Lung microvascular endothelial cell (primary cell): Measurements from ENCODE around the gene FOXRED2. TPM values are rescaled to one million over a fixed set of nuclear protein-coding genes. Genes with fewer than 3 reads are reported as not detected.
A peak's percentile ranks its signal among the peaks of the same experiment; 100 is the strongest.
"Not testable (repeated sequence)": the region's sequence is repeated elsewhere in the genome, so short reads cannot be mapped to it uniquely, and the experiment has no call there.

Experiments
- DNase-seq, 2 donors: peaks; one replicate each; pipeline versions ENCODE4 v3.0.0 to v3.0.0-alpha.2; 2010; ENCODE audit warnings: low read depth in 2 of 2
- total RNA-seq: library from RNA; depleted of rRNA; stranded (reverse); fragments of >200 nt; gene quantifications from 2 replicates; pipeline ENCODE4 v1.2.1, GENCODE V29; 2014

FOXRED2 gene
- total RNA-seq, result 3.1 and 3.4 TPM in 2 replicates

DNA sequence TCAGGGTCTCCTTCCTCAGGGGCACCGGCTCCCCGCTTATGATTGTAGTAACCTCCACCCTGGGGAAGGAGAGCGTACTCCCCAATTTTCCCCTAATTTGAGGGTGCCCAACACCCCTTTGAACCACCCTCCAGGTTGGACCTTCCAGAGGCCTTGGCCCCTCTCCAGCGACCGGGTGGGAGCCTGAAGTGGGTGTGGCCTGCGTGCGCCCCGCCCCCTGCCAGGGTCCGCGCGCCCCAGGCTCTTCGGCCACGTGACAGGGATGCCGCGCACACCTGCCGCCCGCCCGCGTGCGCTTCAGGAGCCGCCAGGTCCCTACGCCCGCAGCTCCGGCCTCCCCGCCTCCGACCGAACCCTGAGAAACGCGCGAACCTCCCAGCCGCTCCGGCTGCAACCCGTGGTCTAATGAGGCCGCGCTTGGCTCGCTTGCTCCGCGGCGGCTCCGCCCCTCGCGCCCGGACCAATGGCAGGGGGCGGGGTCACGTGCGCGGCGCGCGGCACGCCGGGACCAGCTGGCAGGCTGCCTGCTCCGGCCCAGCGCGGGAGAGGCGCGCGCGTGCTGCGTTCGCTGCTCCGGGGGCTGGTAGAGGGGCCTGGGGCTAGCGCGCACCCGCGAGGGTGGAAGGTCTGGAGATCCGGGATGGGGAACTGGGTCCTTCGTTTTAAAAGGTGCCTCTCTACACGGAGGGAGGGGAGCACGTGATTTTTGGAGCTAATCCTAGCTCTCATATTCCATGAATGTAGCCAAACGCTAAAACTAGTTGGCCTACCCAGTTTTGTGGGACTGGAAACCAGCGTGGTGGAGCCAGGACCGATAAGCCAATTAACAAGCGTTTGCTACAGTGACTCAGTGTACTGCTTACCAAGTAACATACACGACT is at the start of gene FOXRED2:
Gene FOXRED2, minus strand, starts transcription at position 404 of the 881 bp plus-strand sequence. CDS start 618 bp downstream, outside the sequence.
- peak; percentile 85 to 92 for DNase-seq

DNA sequence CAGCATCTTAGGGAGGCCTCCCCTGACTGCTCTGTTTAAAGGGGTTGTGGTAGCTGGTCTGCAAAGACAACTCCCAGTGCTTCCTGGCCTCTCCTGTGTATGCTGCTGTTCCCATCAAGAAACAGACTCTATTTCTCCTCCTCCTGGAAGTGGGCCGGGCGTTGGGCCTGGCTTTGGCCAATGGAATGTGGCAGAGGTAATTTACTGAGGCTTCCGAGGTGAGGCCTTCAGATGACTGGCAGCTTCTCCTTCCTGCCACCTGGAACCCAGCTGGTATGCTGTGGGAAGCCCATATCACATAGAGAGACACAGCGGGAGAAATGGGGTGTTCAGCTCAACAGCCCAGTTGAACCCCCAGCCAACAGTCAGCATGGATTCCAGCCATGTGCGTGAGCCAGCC is 47.3 kb upstream of the FOXRED2 start:
- DNase-seq, result no peak

DNA sequence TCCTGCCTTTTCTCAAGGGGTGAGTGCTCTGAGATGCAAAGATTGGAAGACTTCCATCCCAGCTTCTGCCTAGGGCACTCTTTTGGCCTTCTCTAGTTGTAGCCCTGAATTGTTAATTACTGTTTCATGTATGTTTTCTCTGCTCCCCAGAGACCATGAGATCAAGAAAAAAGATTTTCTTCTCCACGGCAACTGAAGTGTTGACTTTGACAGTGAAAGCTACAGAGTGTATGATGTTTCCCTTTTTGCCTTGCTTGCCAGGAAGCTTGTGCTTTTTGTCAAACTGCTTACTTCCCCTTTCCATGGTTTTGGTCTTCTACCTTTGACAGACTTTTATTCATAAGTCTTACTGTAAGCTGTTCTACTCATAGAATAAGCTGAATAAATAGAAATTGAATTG is 45.4 kb upstream of the FOXRED2 start:
- DNase-seq, result no peak

DNA sequence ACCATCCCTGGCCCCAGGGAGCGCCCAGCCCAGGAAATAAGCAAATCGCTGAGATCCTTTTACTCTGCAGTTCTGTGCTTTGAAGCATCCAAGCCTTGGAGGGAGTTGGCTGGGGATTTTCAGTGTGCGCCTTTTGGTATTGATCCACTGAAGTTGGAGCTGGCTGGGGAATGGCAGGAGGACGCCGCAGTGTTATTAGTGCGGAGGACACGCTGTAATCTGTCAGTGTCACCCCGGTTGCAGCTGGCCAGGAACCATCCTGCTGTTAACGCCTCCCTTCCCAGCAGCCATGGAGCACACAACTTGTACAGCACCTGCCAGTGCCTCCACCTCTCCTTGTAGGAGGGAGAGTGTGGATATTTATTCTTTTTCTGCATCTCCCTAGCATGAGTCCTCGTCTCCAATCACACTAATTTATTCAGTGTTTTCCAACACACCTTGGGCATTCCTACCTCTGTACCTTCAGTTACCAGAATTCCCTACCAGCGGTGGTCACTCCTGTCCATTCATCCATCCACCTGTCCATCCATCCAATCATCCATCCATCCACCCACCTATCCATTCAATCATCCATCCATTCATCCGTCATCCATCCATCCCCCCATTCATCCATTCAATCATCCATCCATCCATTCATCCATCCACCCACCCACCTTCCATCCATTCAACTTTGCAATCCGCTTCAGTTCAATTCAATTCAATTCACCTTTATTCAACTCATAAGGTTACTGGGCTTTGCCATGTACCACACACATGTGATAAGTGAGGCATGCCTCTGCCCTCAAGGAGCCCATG is 44.1 kb upstream of the FOXRED2 start:
- no peak for DNase-seq

DNA sequence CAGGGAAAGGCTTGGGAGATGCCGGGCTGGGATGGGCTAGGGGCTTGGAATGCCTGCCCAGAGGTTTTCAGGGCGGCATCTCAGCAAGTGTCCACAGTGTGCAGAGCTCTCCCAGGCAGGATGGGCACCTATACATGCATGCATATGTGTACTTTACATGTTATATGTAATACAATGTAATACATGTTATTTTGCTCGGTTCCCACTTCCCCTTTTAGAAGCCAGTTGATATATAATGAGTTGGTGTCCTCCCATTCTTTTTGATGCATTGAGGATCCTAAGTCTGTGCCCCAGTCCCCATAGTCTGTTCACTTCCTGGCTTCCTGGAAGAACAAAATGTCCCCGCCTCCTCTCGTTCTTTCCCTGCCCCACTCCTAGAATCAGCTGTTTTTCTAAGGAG is 42.2 kb upstream of the FOXRED2 start:
- DNase-seq, result no peak

DNA sequence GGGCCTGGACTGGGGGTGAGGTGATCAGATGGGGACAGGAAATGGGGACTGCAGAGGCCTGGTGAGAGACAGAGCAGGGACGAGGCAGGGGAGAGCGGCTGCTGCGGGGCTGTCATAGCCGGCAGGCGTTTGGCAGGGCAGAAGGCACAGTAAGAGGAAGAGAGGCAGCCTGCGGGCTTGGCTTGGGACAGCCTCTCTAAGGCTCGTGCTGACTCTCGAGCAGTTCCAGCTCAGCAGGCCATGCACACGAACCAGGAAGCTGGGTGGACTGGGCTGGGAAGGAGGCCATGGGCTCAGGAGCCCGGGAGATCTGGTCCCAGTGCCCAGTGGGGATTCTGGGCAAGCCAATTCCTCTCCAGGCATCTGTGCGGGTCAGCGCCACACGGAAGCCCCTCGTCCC is 41.8 kb upstream of the FOXRED2 start:
- no peak for DNase-seq

DNA sequence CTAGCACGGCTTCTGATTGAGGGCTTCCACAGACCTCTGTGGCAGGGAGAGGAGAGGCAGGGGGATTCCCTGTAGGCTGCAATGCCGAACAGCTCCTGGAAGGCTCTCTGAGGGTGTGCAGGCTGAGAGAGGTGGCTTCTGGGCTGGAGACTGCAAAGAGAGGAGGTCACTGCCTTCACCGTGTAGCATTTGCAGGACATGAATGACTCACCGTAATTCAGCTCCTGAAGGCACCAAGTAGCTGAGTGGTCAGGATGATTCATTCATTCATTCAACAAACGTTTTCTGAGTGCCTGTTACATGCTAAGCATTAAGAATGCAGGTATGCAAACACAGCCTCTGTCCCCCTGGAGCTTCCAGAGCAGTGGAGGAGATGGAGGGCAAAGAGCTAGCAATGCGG is 40.1 kb upstream of the FOXRED2 start:
- peak in 1 of 2 donors; percentile 77 for DNase-seq

DNA sequence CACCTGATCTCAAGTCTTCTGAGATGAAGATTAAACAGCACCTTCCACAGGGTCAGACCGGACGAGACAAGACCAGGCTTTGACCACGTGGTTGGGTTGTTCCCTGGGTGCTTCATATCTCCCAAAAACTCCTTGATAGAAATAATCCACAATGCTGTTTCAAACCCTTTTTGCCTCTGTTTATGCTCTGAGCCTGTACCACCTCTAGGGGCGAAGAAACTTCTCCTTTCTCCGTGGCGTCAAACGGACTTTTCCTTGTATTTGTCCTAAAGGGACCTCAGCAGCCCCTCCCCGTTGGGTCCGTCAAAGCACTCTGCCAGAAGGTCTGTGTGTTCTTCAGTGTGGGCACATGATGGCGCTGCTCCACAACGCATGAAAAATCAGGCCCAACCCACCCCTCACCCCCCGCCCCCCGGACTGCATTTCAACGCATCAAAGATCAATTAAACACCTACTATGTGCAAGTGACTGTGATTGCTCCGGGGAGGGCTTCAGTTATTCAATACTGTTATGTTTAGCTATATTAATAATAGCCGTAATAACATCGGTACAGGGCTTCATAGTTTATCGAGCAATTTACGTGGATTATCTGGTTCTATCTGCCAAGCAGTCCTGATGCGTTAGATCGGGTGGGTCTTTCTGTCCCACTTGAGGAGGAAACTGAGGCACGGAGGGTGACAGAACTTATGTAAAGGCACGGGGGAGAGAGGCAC is 39.4 kb upstream of the FOXRED2 start:
- peak; percentile 62 to 76 for DNase-seq

DNA sequence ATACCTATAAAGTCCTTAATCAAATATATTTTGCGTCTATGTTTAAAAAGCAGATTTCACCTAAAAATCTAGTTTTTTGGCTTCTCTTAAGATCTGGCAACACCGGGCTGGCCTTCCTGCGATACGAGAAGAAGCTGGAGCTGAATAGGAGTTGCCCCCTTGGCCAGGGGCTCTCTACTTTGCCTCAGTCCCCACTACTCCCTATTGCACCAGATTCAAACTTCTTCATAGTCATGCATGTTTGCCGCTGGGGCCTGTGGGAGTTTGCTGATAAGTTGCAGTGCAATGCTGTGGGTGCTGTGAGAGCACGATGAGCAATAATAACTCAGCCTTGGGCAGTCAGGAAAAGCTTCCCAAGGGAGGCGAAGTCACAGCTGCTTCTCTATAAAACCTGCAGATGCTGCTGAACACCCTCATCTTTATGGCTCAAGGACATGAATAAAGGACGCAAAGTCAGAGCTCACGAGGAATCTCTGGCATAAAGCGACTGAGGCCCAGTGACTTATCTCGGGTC is 37.3 kb upstream of the FOXRED2 start:
- DNase-seq, result peak in 1 of 2 donors; percentile 25

DNA sequence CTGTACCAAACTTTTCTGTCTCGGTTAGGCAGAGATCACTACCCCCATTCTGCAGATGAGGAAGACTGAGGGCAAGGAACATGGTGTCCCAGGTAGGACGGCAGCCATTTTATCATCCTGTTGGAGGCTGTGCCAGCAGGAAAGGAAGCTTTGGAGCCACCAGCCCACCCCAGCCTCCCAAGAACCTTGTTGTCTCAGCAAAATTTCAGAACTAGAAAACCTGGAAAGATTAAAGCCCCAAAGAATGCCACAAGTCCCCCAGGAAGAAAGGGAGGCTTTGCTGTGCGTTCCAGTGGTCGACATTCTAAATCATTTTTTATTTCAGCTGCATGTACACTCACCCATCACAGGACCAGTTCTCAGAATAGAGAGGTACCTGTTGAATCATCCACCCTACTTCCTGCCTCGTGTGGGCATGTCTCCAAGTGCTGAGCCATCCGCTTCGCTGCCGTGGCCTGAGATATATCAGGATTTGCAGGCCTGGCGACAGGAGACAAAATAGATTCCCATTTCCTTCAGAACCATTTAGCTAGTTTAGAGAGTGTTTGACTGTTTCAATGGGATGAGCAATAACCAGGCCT is 35.1 kb upstream of the FOXRED2 start:
- peak; percentile 71 to 91 for DNase-seq

DNA sequence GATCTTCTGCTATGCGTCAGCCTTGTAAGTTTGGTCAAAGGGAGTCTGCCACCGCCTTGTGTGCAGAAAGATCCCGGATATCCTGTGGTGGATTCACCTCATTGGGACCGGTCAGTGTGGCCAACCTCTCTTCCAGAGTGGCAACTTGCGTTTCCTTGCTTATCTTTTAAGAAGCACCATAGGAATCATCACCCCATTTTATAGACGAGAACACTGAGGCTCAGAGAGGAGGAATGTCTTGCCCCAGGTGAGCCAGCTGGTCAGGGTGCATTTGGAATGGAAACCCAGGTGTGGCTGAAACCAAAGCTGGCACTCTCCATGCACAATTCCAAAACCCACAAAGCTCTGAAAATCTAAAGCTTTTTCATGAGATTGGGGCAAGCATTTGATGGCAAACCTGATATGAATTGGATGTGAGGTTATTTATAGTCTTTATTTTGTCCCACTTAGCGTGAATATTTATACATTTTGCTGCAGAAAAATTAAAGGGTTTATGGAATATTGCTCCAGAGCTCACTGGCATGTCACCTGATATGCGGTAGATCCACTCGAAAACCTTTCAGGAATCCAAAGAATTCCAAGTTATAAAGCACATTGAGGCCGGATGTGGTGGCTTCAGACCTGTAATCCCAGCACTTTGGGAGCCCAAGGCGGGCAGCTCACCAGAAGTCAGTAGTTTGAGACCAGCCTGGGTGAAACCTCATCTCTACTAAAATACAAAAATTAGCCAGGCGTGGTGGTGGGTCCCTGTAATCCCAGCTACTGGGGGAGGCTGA is 34.2 kb upstream of the FOXRED2 start:
- no peak for DNase-seq

DNA sequence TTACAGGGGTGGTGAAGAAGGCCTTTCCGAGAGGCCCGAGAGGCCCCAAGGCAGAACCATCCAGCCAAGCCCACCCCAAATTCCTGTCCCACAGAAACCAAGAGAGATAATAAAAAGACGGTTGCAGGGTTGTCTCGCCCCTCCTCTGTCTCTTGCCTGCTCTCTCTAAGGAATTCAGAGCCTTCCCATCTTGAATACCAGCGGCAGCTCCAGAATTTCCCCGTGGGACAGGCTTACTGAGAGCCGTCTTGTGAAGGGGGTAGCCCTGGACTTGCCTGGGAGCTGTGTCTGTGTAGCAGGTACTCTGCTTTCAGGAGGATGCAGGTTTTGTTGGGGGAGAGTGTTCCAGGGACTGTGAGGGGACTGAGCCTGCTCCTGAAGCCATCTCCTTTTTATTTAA is 31.7 kb upstream of the FOXRED2 start:
- no peak for DNase-seq

DNA sequence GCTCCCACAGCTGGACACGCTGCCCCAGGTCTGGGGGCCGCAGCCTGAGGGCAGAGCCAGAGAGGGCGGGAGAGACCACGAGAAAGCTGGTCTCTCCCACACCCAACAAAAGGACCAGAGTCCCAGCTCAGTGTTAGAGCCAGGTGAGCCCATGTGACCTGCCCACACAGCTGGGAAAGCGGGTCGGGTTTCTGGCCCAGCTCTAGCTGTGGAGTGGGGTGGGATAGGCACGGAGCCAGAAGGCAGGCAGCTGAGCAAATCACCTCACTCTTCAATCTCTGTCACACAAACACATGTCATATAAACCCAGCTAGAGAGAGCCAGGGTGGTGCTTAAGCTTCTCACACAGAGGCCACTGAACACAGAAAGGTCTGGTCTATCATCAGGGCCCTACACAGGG is 29.9 kb upstream of the FOXRED2 start:
- no peak for DNase-seq

DNA sequence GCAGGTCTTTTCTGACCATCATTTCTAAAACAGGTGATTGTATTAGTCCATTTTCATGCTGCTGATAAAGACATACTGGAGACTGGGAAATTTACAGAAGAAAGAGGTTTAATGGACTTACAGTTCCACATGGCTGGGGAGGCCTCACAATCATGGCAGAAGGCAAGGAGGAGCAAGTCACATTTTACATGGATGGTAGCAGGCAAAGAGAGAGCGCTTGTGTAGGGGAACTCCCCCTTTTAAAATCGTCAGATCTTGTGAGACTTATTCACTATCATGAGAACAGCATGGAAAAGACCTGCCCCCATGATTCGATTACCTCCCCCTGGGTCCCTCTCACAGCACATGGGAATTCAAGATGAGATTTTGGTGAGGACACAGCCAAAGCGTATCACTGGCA is 26.5 kb upstream of the FOXRED2 start:
- not testable (repeated sequence) for DNase-seq

DNA sequence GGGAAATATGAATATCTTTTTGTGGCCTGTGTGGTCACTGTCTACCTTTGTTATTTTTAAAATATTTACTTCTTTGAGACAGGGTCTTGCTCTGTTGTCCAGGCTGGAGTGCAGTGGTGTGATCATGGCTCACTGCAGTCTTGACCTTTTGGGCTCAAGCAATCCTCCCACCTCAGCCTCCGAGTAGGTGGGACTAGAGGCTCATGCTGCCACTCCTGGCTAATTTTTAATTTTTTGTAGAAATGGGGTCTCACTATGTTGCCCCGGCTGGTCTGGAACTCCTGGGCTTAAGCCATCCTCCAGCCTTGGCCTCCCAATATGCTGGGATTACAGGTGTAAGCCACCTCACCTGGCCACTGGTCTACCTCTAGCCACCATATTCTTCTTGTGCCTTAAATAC is 25.6 kb upstream of the FOXRED2 start:
- DNase-seq, result no peak

DNA sequence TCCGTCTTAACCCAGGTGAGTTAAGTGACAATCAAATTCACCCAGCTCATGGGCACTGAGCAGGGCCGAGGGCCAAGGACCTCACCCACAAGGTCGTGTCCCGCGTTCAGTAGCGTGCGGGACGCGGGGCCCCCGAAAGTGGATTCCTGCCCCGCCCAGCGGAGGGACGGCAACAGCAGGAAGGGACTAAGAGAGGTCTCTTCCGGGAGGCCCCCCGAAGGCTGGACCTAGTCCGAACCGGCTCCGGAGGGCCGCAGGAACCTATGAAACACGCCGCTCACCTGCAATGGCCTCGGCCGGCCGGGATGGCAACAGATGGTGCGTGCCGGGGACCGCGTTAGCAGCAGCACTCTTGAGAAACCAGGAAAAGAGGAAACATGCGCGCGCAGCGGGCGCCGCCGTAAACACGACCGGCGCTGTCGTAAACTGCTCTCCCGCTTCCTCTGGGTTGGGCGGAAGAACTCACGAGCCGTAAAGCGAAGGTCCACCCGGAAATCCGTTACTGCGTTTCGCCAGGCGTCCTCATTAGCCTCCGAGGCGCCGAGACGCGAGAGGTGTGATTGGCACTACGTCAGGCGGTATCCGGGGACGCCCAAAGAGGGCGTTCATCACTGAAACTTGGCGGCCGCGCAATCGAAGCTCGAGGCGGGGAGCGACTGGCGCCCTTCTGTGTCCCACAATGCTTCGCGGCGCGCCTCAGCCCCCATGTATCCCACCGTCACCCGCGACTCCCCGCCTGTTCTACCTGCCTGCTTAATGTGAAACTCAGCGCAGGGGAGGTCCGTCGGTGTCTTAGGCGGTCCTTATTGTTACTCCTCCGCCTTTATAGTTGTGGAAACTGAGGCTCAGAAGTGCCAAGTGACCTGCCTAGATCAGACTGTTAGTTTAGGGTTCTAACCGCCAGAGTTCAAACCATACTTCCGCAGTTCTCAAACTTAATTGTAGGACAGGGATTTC is 22.2 kb upstream of the FOXRED2 start, which contains the start of gene EIF3D:
Gene EIF3D, minus strand, starts transcription at position 372 of the 957 bp plus-strand sequence. CDS start 3,045 bp downstream, outside the sequence.
- DNase-seq, result peak; percentile 99 to 100

DNA sequence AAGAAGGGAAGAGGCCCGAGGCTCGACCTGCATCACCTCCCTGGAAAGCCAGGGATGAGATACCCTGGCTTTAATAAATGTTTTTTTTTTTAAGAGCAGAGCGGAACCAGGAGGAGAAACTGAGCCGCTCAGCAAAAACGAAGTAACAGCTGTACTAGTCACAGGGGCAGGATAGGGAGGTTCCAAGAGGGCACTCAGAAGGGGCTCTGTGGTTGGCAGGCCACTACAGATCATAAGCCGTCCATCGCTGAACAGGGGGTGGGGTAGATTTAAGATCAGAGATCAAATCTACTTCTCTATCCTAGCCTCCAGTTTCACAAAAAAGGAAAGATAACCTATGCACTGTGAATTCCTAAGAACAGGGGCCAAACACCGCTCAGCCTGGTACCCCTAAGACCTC is 21.5 kb upstream of the FOXRED2 start:
- peak; percentile 46 to 59 for DNase-seq

DNA sequence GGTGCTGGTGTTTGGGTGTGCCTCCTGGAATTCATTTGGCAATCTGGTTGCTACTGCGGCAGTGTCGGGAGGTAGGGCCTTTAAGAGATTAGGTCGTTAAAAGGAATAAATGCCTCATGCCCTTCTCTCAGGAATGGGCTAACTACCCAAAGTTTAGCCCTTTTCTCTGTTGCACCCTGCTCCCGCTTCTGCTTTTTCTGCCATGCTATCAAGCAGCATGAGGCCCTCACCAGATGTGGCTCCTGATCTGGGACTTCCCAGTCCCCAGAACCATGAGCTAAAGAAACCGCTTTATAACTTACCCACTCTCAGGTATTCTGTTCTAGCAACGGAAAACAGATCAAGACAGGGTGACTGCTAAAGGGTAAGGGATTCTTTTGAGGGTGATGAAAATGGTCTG is 15.8 kb upstream of the FOXRED2 start:
- DNase-seq, result no peak

DNA sequence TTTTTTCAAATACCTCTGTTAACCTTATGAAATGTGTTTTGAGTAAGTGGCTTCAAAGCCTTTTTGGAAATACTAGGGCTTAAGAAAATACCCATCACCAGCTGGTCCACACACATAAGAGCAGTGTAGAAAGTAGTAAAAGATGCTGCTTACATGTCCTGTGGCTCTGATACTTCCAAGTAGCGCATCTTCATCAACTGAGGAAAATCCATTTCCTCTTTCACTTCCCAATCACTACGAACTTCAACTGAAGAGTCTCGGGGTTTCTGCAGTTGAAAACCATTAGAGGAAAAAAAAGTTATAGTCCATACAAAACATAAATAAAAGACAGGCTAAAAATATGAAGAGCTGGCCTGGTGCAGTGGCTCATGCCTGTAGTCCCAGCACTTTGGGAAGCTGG is 13.6 kb upstream of the FOXRED2 start:
- DNase-seq, result no peak
